ENCODE measurements around the gene CCDC121. TPM values are rescaled to one million over a fixed set of nuclear protein-coding genes. Genes with fewer than 3 reads are reported as not detected.

CCDC121 gene
- total and polyA plus RNA-seq, 9 of the 15 experiments (the other 6 are each of a cell fraction or from before 2014, with no cell fraction given), result 2.2 to 4.7 (median 4.1) TPM

DNA sequence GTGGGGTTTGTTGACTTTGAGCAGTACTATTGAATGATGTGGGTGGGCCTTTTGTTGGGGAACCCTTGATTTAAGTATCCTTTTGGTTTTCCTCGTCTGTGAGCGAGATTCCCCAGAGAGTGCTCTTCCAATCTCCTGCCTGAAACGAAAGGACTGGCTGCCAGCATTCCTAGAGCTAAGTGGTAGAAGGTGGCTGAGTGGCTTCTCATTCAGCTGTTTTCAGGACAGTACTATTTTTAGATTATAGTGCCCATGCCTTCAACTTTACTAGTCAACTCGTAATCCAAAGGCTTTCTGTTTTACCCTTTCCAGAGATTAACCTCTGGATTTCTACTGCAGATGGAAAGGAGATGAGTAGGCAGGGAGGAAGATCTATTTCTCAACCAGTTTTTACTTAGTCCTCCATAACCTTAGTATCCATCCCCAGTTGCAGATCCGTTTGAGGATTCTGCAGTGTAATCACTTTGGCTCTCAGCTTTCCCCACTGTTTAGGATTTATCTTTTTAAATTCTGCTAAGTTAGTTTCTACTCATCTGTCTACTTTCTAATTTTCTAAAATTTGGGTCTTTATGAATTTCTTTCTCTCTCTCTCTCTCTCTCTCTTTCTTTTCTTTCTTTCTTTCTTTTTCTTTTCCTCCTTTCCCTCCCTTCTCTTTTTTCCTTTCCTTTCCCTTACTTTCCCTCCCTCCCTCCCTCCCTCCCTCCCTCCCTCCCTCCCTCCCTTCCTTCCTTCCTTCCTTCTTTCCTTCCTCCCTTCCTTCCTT lies 44.1 kb upstream of the CCDC121 start:
- 63% methylated on average over 5 of the region's 5 CpGs for WGBS (ENCODE audit: insufficient coverage, low coverage, missing lambda C conversion rate)
- Histone ChIP-seq H3K9me1 (ENCODE audit: control insufficient read depth, insufficient read depth, low read length) (no peaks in the 10 kb centered on the region), H2AFZ (ENCODE audit: low read depth, low read length) (no peak overlapping the region), H3K79me2 (ENCODE audit: control insufficient read depth, insufficient read depth, low read length) (no peaks in the 10 kb centered on the region), H3K4me3 (no peak overlapping the region), H3K9ac (ENCODE audit: insufficient read depth in 1 of 2, low read depth in 2 of 2, low read length in 2 of 2) (no peak overlapping the region), H3K27me3 (ENCODE audit: control insufficient read depth in 2 of 2, insufficient read depth in 2 of 2, low read length in 2 of 2) (no peaks in the 10 kb centered on the region), H3K9me3 (replicated peaks; ENCODE audit: control insufficient read depth, insufficient read depth, low read depth, low read length) (no peaks in the 10 kb centered on the region), H3K4me2 (ENCODE audit: insufficient read depth, low read length) (no peak overlapping the region), H3K27ac (ENCODE audit: extremely low read depth, low read depth, low read length) (no peak overlapping the region), H3K36me3 (ENCODE audit: control insufficient read depth, insufficient read depth, low read length) (peaks cover 67% of the 10 kb centered on the region), H4K20me1 (replicated peaks; ENCODE audit: control insufficient read depth, insufficient read depth, low read length) (no peaks in the 10 kb centered on the region), H3K4me1 (replicated peaks in 1 of 2; ENCODE audit: control insufficient read depth in 2 of 2, insufficient read depth in 2 of 2, low read length in 2 of 2) (no peaks in the 10 kb centered on the region)
- no peak for ATAC-seq
- BruUV-seq (replicated peaks), result TSS peak; percentile 8
- ChIA-PET CTCF (ENCODE audit: low intra/inter-chr PET ratio) (no interaction called here), POLR2A (interaction anchor here (1.2 kb wide), 1 partner anchor 263 kb away, joined by 3 read pairs; the partner anchor contains the start of gene PPM1G)
- intact Hi-C loops (cut with micrococcal nuclease) (no loop called here), in situ Hi-C loops (cut with MboI) (no loop called here)
- TF ChIP-seq TCF7L2 (IDR thresholded peaks at IDR 0.05; ENCODE audit: low read depth, low read length), result no peak
- TF ChIP-seq, protein P1, sequence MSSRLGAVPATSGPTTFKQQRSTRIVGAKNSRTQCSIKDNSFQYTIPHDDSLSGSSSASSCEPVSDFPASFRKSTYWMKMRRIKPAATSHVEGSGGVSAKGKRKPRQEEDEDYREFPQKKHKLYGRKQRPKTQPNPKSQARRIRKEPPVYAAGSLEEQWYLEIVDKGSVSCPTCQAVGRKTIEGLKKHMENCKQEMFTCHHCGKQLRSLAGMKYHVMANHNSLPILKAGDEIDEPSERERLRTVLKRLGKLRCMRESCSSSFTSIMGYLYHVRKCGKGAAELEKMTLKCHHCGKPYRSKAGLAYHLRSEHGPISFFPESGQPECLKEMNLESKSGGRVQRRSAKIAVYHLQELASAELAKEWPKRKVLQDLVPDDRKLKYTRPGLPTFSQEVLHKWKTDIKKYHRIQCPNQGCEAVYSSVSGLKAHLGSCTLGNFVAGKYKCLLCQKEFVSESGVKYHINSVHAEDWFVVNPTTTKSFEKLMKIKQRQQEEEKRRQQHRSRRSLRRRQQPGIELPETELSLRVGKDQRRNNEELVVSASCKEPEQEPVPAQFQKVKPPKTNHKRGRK (tag; IDR thresholded peaks at IDR 0.05), result peak; percentile 87
- TF ChIP-seq, protein P2, sequence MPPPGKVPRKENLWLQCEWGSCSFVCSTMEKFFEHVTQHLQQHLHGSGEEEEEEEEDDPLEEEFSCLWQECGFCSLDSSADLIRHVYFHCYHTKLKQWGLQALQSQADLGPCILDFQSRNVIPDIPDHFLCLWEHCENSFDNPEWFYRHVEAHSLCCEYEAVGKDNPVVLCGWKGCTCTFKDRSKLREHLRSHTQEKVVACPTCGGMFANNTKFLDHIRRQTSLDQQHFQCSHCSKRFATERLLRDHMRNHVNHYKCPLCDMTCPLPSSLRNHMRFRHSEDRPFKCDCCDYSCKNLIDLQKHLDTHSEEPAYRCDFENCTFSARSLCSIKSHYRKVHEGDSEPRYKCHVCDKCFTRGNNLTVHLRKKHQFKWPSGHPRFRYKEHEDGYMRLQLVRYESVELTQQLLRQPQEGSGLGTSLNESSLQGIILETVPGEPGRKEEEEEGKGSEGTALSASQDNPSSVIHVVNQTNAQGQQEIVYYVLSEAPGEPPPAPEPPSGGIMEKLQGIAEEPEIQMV (tag; conservative IDR thresholded peaks at IDR 0.05; ENCODE audit: low read depth), result peak; percentile 71; the same call in 1 of the 2 replicates
- no peak for DNase-seq (ENCODE audit: extremely low read depth in 1 of 4, low spot score in 3 of 4)
- FAIRE-seq, result no peak

Measured in K562 (cell line).